Sigmoid colon (tissue), 7 donors: Measurements from ENCODE around the gene TMEM138. TPM values are rescaled to one million over a fixed set of nuclear protein-coding genes. Genes with fewer than 3 reads are reported as not detected.

ENCODE experiments used
- DNase-seq: peaks from one replicate; pipeline ENCODE4 v3.0.0-alpha.2; 2019
- H3K27ac ChIP-seq, 4 donors: fragments of 200-600 bp; sonication (generic); one replicate each; pipeline ENCODE4 v1.5.1; 2016 to 2019; ENCODE audit warnings: mild to moderate bottlenecking in 1 of 4
- H3K27me3 ChIP-seq, 3 donors: fragments of 200-600 bp; sonication (generic); one replicate each; pipeline ENCODE4 v1.5.1; 2019; ENCODE audit warnings: mild to moderate bottlenecking in 1 of 3
- H3K36me3 ChIP-seq, 4 donors: fragments of 200-600 bp; sonication (generic); one replicate each; pipeline ENCODE4 v1.5.1; 2016 to 2019
- H3K4me1 ChIP-seq, 4 donors: fragments of 200-600 bp; sonication (generic); one replicate each; pipeline ENCODE4 v1.5.1; 2017 to 2019
- H3K4me3 ChIP-seq, 4 donors: fragments of 200-600 bp; sonication (generic); one replicate each; pipeline ENCODE4 v1.5.1; 2017 to 2019; ENCODE audit warnings: mild to moderate bottlenecking in 2 of 4, moderate library complexity in 1 of 4
- H3K9me3 ChIP-seq, 4 donors: fragments of 200-600 bp in 3 of 4; sonication (generic) in 3 of 4; one replicate each; pipeline versions ENCODE4 v1.5.1 to v1.6.1; 2013 to 2019
- EP300 ChIP-seq, 4 donors: sonication (generic); formaldehyde crosslinking; IDR thresholded peaks; one replicate each; pipeline ENCODE4 v1.6.1; 2017; ENCODE audit warnings: antibody characterized with exemption in 4 of 4
- POLR2A ChIP-seq, 2 donors: fragments of 450-650 bp; IDR thresholded peaks; one replicate each; pipeline ENCODE4 v1.6.1; 2016; ENCODE audit warnings: antibody characterized with exemption in 2 of 2, mild to moderate bottlenecking in 2 of 2, moderate library complexity in 2 of 2
- POLR2AphosphoS5 ChIP-seq, 4 donors: sonication (generic); formaldehyde crosslinking; IDR thresholded peaks; one replicate each; pipeline ENCODE4 v1.6.1; 2017; ENCODE audit warnings: antibody characterized with exemption in 4 of 4
- WGBS, 2 donors: extraction: QIAGEN DNeasy Blood & Tissue Kit; methylation state at CpG; one replicate each; pipeline ENCODE4 v1.1.7; 2013; 5-methylcytosine and 5-hydroxymethylcytosine counted together
- intact Hi-C: fragments of 100-400 bp; cut with DNase I; formaldehyde crosslinking; loops from one replicate; pipeline ENCODE4 v1.15.1; 2023
- polyA plus RNA-seq, 3 donors: library from polyadenylated mRNA; stranded (reverse); fragments of 200-250 nt; gene quantifications; one replicate each; pipeline ENCODE4 v1.2.3, GENCODE V29; 2013
- total RNA-seq, 4 donors: library from RNA; depleted of rRNA; stranded (reverse); fragments of >200 nt; gene quantifications; one replicate each; pipeline ENCODE4 v1.1.0, GENCODE V29; 2016
- TF ChIP-seq, protein P1 (sequence below), 4 experiments: fragments of 450-650 bp in 3 of 4; fragments of 200-600 bp in 1 of 4; IDR thresholded peaks; one replicate each; pipeline ENCODE4 v1.5.1; 2016 to 2019; ENCODE audit warnings: antibody characterized with exemption in 4 of 4, mild to moderate bottlenecking in 3 of 4, moderate library complexity in 2 of 4
- donor health status: healthy with polysubstance abuse.
- donor health status: Bipolar disorder and iron deficiency.
- donor health status: healthy.

Gene TMEM138
- total and polyA plus RNA-seq, 7 donors, result 12.6 to 39.9 (median 19.4) TPM

DNA sequence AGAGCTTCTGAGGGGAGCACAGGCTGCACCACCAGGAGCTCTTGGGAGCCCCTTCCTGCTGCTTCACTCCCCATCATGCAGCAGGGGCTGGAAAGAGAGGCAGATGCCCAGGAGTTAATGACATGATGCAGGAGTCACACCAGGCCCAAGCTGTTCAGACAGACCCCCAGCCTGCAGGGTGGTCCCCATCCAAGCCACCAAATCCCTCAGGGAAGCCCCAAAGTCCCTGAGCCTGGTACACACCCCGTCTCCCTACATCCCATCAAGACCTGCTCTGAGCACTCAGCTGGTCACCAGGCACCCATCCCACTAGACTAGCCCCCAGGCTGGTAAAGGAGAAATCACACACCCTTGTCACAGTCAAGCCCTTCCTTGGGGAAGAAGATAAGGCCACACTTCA lies 11.8 kb upstream of the TMEM138 start:
- Histone ChIP-seq H3K4me3 (no peak overlapping the region), H3K4me1 (no peaks in the 10 kb centered on the region), H3K9me3 (no peaks in the 10 kb centered on the region), H3K27me3 (no peaks in the 10 kb centered on the region), H3K27ac (no peak overlapping the region), H3K36me3 (peaks cover 0 to 86% (median 47%) of the 10 kb centered on the region in 4 donors)
- intact Hi-C loops, result no loop called here
- WGBS, 2 donors, result 90 to 98% methylated on average over 1 of the region's 1 CpG
- no peak for DNase-seq
- no peak for TF ChIP-seq POLR2A (IDR thresholded peaks at IDR 0.05)
- TF ChIP-seq POLR2AphosphoS5 (IDR thresholded peaks at IDR 0.05), result no peak
- TF ChIP-seq, protein P1, sequence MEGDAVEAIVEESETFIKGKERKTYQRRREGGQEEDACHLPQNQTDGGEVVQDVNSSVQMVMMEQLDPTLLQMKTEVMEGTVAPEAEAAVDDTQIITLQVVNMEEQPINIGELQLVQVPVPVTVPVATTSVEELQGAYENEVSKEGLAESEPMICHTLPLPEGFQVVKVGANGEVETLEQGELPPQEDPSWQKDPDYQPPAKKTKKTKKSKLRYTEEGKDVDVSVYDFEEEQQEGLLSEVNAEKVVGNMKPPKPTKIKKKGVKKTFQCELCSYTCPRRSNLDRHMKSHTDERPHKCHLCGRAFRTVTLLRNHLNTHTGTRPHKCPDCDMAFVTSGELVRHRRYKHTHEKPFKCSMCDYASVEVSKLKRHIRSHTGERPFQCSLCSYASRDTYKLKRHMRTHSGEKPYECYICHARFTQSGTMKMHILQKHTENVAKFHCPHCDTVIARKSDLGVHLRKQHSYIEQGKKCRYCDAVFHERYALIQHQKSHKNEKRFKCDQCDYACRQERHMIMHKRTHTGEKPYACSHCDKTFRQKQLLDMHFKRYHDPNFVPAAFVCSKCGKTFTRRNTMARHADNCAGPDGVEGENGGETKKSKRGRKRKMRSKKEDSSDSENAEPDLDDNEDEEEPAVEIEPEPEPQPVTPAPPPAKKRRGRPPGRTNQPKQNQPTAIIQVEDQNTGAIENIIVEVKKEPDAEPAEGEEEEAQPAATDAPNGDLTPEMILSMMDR (IDR thresholded peaks at IDR 0.05), result no peak

DNA sequence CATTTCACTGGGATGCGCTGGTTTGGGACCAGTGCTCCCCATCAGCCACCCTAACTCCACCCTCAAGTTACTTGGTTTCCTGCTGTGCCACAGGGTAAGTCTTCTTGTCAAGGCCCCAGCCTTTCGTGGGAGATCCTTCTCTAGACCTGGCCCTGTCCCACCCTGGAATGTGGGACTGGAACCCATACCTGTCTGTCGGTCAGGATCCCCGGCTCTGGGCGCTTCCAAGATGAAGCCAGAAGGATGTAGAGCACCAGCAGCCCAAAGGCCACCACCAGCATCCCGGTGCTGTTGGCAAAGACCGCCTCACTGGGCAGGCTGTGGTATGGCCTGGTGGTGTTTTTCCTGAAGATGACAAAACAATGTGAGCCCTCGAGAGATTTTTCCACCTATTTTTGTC lies 11.4 kb upstream of the TMEM138 start:
- no peaks in the 10 kb centered on the region for H3K9me3 ChIP-seq
- DNase-seq, result no peak
- TF ChIP-seq, protein P1 (IDR thresholded peaks at IDR 0.05), result no peak
- TF ChIP-seq POLR2A (IDR thresholded peaks at IDR 0.05), result no peak
- no peak for TF ChIP-seq POLR2AphosphoS5 (IDR thresholded peaks at IDR 0.05)
- no peak for TF ChIP-seq EP300 (IDR thresholded peaks at IDR 0.05)
- H3K27ac ChIP-seq, result no peak overlapping the region
- no peaks in the 10 kb centered on the region for H3K4me1 ChIP-seq
- no peak overlapping the region for H3K4me3 ChIP-seq
- intact Hi-C loops, result no loop called here
- whole genome bisulfite sequencing, 2 donors, result 93 to 97% methylated on average over 8 of the region's 8 CpGs
- no peaks in the 10 kb centered on the region for H3K27me3 ChIP-seq
- peaks cover 0 to 90% (median 47%) of the 10 kb centered on the region in 4 donors for H3K36me3 ChIP-seq

DNA sequence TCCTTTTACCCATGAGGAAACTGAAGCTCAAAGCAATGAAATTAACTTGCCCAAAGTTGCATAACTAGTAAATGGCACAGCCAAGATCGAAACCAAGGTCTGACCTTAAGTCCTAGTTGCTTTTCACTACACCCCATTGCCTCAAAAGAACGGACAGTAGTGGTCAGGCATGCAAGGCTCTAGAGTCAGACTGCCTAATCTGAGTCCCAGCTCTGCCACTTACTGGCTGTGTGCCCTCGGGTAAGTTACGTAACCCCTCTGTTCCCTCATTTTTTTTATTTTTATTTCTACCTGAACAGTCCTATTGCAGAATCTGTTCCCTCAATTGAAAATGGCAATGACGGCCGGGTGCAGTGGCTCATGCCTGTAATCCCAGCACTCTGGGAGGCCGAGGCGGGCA lies 10.1 kb upstream of the TMEM138 start:
- 84% methylated on average over 8 of the region's 8 CpGs for WGBS, 2 donors
- TF ChIP-seq POLR2AphosphoS5 (IDR thresholded peaks at IDR 0.05), result no peak
- TF ChIP-seq, protein P1 (IDR thresholded peaks at IDR 0.05), result no peak
- no peak for TF ChIP-seq EP300 (IDR thresholded peaks at IDR 0.05)
- TF ChIP-seq POLR2A (IDR thresholded peaks at IDR 0.05), result no peak
- H3K4me3 ChIP-seq, result no peak overlapping the region
- DNase-seq, result no peak
- intact Hi-C loops, result no loop called here
- no peak overlapping the region for H3K27ac ChIP-seq
- H3K9me3 ChIP-seq, result no peaks in the 10 kb centered on the region
- peaks cover 0 to 90% (median 49%) of the 10 kb centered on the region in 4 donors for H3K36me3 ChIP-seq
- no peaks in the 10 kb centered on the region for H3K4me1 ChIP-seq
- H3K27me3 ChIP-seq, result no peaks in the 10 kb centered on the region

DNA sequence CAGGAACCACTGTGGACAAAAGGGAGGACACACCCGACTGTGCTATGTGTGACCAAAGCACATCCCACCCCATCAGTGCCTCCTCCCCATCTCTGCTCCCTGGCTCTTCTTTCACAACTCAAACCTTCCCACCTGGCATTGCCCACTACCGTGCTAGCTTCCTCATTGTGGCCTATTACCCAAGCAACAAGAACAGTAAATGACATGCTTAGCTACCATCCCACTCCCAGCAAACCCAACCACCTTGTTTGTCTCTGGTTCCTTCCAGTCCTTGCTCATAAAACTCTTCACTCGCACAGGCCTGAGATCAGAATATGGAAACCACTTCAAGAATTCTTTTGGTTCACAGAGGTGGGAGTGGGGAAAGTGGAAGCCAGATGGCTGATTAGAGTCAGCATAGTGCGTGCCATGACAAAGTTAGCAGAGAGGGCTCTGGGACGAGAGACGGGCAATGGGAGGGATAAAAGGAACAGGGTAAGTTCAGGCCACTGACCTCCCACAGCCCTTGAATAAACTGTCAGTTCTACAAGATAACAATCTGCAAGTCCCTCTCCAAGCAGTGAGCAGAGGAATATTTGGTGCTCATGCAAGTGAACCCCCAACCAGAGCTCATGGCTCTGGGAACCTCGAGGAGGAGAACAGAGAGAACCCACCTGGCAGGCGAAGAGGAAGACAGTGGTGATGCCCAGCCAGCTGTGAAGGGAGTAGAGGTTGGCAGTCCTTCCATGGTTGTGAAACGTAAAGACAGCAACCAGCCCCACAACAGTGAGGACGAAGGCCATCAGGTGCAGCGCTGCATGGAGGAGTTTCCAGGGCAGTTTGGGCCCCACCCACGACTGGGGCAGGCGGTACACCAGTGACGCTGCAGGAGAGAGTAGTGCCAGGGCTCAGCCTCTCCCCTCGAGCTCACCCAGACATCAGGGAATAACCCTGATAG lies 8.8 kb upstream of the TMEM138 start:
- no peak for DNase-seq
- no peaks in the 10 kb centered on the region for H3K4me1 ChIP-seq
- TF ChIP-seq EP300 (IDR thresholded peaks at IDR 0.05), result no peak
- TF ChIP-seq POLR2A (IDR thresholded peaks at IDR 0.05), result no peak
- TF ChIP-seq, protein P1 (IDR thresholded peaks at IDR 0.05), result no peak
- no peak for TF ChIP-seq POLR2AphosphoS5 (IDR thresholded peaks at IDR 0.05)
- no peak overlapping the region for H3K27ac ChIP-seq
- H3K36me3 ChIP-seq, result peaks cover 0 to 77% (median 49%) of the 10 kb centered on the region in 4 donors
- WGBS, 2 donors, result 56 to 76% methylated on average over 15 of the region's 15 CpGs
- H3K4me3 ChIP-seq, result no peak overlapping the region
- H3K9me3 ChIP-seq, result no peaks in the 10 kb centered on the region
- intact Hi-C loops, result no loop called here
- H3K27me3 ChIP-seq, result no peaks in the 10 kb centered on the region
